Right ventricle myocardium inferior (tissue), 1 donor: ENCODE measurements around the gene THSD4. TPM values are rescaled to one million over a fixed set of nuclear protein-coding genes. Genes with fewer than 3 reads are reported as not detected.

Source experiments
- ATAC-seq: fragments of 200-7000 bp; cut with Tn5 transposase; one replicate; pipeline ENCODE4 v1.9.1; 2020; ENCODE audit warnings: mild to moderate bottlenecking, moderate library complexity
- DNase-seq: peaks from one replicate; pipeline ENCODE4 v3.0.0; 2021; ENCODE audit errors: missing footprints
- intact Hi-C: fragments of 100-400 bp; cut with DNase I; formaldehyde crosslinking; loops from one replicate; pipeline ENCODE4 v1.11.0; 2022
- total RNA-seq: library from RNA; stranded (reverse); fragmentation: NEBNext Ultra II Directional; extraction: Animal tissue kit (Norgen Biotek cat#: 25700); gene quantifications from one replicate; pipeline ENCODE4 v1.2.1, GENCODE V29; 2021
- donor health status: DM: no; HTN: yes; CAD: no; lungs with severe emphysema.

Gene THSD4
- total RNA-seq, 1 donor from 2014 or later = 73.1 TPM

- DNase-seq = no peak
- ATAC-seq = peak; percentile 90
- intact Hi-C loops = no loop called here
These were observed 18.6 kb downstream of the THSD4 start for GRCh38 chr15:71133747-71134472.

GRCh38 chr15:71136159-71136783 is 21.0 kb downstream of the THSD4 start:
- intact Hi-C loops = no loop called here
- ATAC-seq (no peak), DNase-seq (no peak)

- no peak for ATAC-seq
- intact Hi-C loops = no loop called here
- DNase-seq = no peak
These were observed 21.7 kb downstream of the THSD4 start for GRCh38 chr15:71136793-71137518.

DNA sequence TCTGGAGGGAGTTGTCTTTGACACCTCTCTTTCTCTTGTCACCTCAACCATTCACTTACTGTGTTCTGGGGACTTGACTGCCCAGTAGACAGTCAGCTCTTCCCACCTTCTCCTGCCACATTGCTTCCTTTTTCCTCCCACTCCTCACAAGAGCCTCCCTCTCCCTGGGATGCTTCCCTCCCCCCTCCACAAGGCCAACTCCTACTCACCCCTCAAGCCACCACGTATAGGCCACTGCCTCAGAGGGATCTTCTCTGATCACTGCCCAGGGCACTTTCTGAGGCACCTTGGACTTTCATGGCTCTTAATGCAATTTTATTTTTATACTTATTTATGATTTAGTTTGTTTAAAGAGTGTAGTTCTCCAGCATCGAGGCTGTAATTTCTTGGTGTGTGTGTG is 23.2 kb downstream of the THSD4 start:
- no peak for DNase-seq
- intact Hi-C loops = no loop called here
- no peak for ATAC-seq

- DNase-seq (no peak), ATAC-seq (no peak)
- intact Hi-C loops = no loop called here
These were observed 24.0 kb downstream of the THSD4 start for GRCh38 chr15:71139241-71139640.

GRCh38 chr15:71141572-71141971 is 26.3 kb downstream of the THSD4 start:
- intact Hi-C loops = no loop called here
- no peak for ATAC-seq
- no peak for DNase-seq

GRCh38 chr15:71142780-71143179 is 27.5 kb downstream of the THSD4 start:
- no peak for DNase-seq
- intact Hi-C loops = no loop called here
- ATAC-seq = no peak

GRCh38 chr15:71143373-71144310 is 28.4 kb downstream of the THSD4 start:
- no peak for ATAC-seq
- DNase-seq = no peak
- intact Hi-C loops = no loop called here

- DNase-seq = no peak
- ATAC-seq = no peak
- intact Hi-C loops = no loop called here
These were observed 30.4 kb downstream of the THSD4 start for GRCh38 chr15:71145648-71146047.

GRCh38 chr15:71146580-71146982 is 31.3 kb downstream of the THSD4 start:
- DNase-seq (no peak), ATAC-seq (no peak)
- intact Hi-C loops = no loop called here

DNA sequence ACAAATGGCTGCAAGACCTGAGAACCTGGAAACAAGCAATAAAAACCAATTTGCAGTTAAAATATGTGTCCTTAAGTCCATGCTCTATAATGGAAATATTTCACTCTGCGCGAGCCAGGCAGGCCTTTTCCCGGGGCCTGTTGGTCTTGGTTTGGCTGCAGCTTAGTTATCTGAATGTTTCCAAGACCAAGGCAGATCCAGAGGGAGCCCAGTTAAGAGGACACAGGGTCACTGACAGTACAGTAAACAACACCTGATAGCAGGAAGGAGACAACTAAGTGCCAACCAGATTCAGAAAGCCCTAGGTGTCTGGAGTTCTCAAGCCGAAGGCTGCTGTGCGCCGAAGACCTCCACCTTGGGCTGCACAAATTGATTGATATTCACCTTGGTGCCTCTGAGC is 32.8 kb downstream of the THSD4 start:
- ATAC-seq (peak; percentile 68), DNase-seq (no peak)
- intact Hi-C loops = loop anchor here (1.0 kb wide), 1 partner anchor 32 kb away; no protein-coding TSS in a partner anchor

- ATAC-seq = peak; percentile 71
- intact Hi-C loops = loop anchor here (5.0 kb wide), 2 partner anchors 47 to 187 kb away; no protein-coding TSS in a partner anchor
- DNase-seq = no peak
These were observed 34.6 kb downstream of the THSD4 start for GRCh38 chr15:71149646-71150557.

DNA sequence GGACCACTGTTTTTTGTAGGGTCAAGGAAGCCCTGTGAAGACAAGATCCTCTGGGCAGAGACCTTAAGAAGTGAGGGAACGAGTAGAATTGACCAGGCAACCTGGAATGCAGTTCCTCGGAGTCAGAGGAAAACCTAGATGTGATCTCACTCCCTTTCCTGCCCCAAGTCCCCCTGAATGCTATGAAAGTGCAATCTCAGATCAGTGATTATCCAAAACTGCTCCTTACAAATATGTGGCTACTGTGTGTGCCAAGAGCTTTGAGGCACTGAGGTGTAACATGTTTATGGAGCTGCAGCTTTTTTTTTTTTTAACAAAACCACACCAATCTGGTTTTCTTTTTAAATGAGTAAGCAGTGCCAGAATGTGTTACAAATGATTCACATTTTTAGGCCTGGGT is 35.8 kb downstream of the THSD4 start:
- no peak for DNase-seq
- intact Hi-C loops = loop anchor here (5.0 kb wide), 2 partner anchors 46 to 186 kb away; no protein-coding TSS in a partner anchor
- no peak for ATAC-seq

DNA sequence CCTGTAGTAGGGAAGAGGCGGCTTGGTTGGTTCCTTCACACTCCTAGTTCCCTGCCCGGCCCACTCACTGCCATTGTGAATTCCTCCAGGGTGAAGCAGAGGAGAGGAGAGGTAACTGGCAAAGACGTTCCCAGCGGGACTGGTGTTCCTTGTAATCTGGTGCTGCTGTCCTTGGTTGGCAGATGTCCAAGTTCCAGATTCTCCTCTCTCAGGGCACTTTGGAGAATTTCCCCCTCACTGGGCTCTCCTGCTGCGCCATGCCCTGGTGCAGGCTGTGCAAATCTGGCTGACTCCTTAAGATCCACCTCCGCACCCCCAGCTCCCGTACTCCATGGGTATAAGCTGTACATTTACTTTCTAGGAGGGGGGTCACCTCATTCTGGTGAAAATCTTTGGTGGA is 37.3 kb downstream of the THSD4 start:
- intact Hi-C loops = loop anchor here (5.0 kb wide), 2 partner anchors 45 to 185 kb away; no protein-coding TSS in a partner anchor
- no peak for ATAC-seq

GRCh38 chr15:71153823-71154524 is 38.7 kb downstream of the THSD4 start:
- DNase-seq (no peak), ATAC-seq (peak; percentile 53)
- intact Hi-C loops = loop anchor here (5.0 kb wide), 2 partner anchors 43 to 183 kb away; no protein-coding TSS in a partner anchor

More for the DNA sequence above, 37.3 kb downstream of the THSD4 start:
- no peak for DNase-seq

- no peak for DNase-seq
- no peak for ATAC-seq
- intact Hi-C loops = loop anchor here (5.0 kb wide), 2 partner anchors 43 to 183 kb away; no protein-coding TSS in a partner anchor
These were observed 39.4 kb downstream of the THSD4 start for GRCh38 chr15:71154607-71155200.
